GM12878 (cell line): ENCODE measurements around the gene BPIFA1. TPM values are rescaled to one million over a fixed set of nuclear protein-coding genes. Genes with fewer than 3 reads are reported as not detected.

ENCODE experiments used
- ATAC-seq: fragments of 200-7000 bp; cut with Tn5 transposase; 3 replicates; pipeline ENCODE4 v1.9.1; 2020; ENCODE audit warnings: mild to moderate bottlenecking, moderate library complexity
- BruUV-seq: library from RNA; stranded (reverse); fragments of 400-500 nt; replicated peaks from 2 replicates; lab custom pipeline; 2021; lab: Mats Ljungman, UMichigan
- CTCF ChIA-PET: fragments of 300-600 bp; sonication (Branson Sonifier 250); formaldehyde crosslinking; extraction: SDS; loops from one replicate; lab custom pipeline; 2021; ENCODE audit warnings: inconsistent platforms; lab: Yijun Ruan, JAX
- POLR2A ChIA-PET: fragments of 350-600 bp; formaldehyde crosslinking; extraction: SDS; loops from one replicate; lab custom pipeline; 2021; ENCODE audit warnings: inconsistent platforms; lab: Charles Lee
- RAD21 ChIA-PET: fragments of 300-600 bp; sonication (Branson Sonifier 250); formaldehyde crosslinking; loops from one replicate; lab custom pipeline; 2023; ENCODE audit warnings: antibody characterized with exemption; ENCODE audit not compliant: unreplicated experiment; lab: Charles Lee
- SMC1A ChIA-PET: fragments of 300-600 bp; sonication (Branson Sonifier 250); formaldehyde crosslinking; loops from one replicate; lab custom pipeline; 2023; ENCODE audit not compliant: unreplicated experiment, uncharacterized antibody; lab: Charles Lee
- DNase-seq: peaks from one replicate; pipeline ENCODE4 v3.0.0-alpha.2; 2011; ENCODE audit warnings: low read depth, low spot score
- FAIRE-seq: peaks from 3 replicates; lab custom pipeline; 2011; peaks lifted over from hg19 to GRCh38; lab: Jason Lieb, UNC
- H2AFZ ChIP-seq: 2 replicates; pipeline ENCODE4 v1.6.0; 2011; ENCODE audit warnings: low read depth, low read length, control low read depth; ENCODE audit not compliant: control insufficient read depth
- H3K27ac ChIP-seq: 2 replicates; pipeline ENCODE4 v1.5.1; 2011; ENCODE audit warnings: control low read depth; ENCODE audit not compliant: control insufficient read depth, insufficient read depth
- H3K27me3 ChIP-seq, 2 experiments: replicated peaks in 1 of 2; 2 replicates each; pipeline versions ENCODE4 v1.6.0 to v1.6.1; 2011; ENCODE audit warnings: low read length in 1 of 2; ENCODE audit not compliant: control insufficient read depth in 2 of 2, insufficient read depth in 2 of 2
- H3K36me3 ChIP-seq, 2 experiments: 2 replicates each; pipeline ENCODE4 v1.5.1; 2011; ENCODE audit warnings: low read length in 1 of 2; ENCODE audit not compliant: control insufficient read depth in 2 of 2, insufficient read depth in 2 of 2
- H3K4me1 ChIP-seq: 2 replicates; pipeline ENCODE4 v1.6.1; 2011; ENCODE audit warnings: mild to moderate bottlenecking, low read length, moderate library complexity, mixed read lengths; ENCODE audit not compliant: control insufficient read depth, insufficient read depth
- H3K4me2 ChIP-seq: 2 replicates; pipeline ENCODE4 v1.6.0; 2011; ENCODE audit warnings: control low read depth; ENCODE audit not compliant: control insufficient read depth, insufficient read depth
- H3K4me3 ChIP-seq: fragments of 200-600 bp; sonication (generic); 2 replicates; pipeline ENCODE4 v1.5.1; 2016
- H3K79me2 ChIP-seq: 2 replicates; pipeline ENCODE4 v1.6.0; 2011; ENCODE audit warnings: low read length; ENCODE audit not compliant: control insufficient read depth, insufficient read depth
- H3K9ac ChIP-seq: 2 replicates; pipeline ENCODE4 v1.8.0; 2011; ENCODE audit warnings: low read length, control low read depth, mixed read lengths; ENCODE audit not compliant: control insufficient read depth, insufficient read depth
- H3K9me3 ChIP-seq: replicated peaks from 3 replicates; pipeline ENCODE4 v1.5.1; 2011; ENCODE audit warnings: mild to moderate bottlenecking, low read length; ENCODE audit not compliant: control insufficient read depth, insufficient read depth
- H4K20me1 ChIP-seq: 2 replicates; pipeline ENCODE4 v1.6.0; 2011; ENCODE audit not compliant: control insufficient read depth, insufficient read depth
- DPF2 ChIP-seq: fragments of 450-650 bp; IDR thresholded peaks from 2 replicates; pipeline ENCODE4 v1.6.1; 2017; ENCODE audit warnings: mild to moderate bottlenecking
- E2F8 ChIP-seq: fragments of 450-650 bp; IDR thresholded peaks from 2 replicates; pipeline ENCODE4 v1.6.1; 2018; ENCODE audit warnings: mild to moderate bottlenecking, low read depth, moderate library complexity; ENCODE audit not compliant: partially characterized antibody
- GABPA ChIP-seq: IDR thresholded peaks from 2 replicates; pipeline ENCODE4 v1.6.1; 2014; ENCODE audit warnings: antibody characterized with exemption, low read depth, mild to moderate bottlenecking, inconsistent platforms
- KAT2A ChIP-seq: conservative IDR thresholded peaks from 2 replicates; pipeline ENCODE4 v1.6.1; 2011; ENCODE audit warnings: low read depth, low read length; ENCODE audit not compliant: control insufficient read depth
- MYC ChIP-seq: IDR thresholded peaks from 2 replicates; pipeline ENCODE4 v1.6.1; 2011; ENCODE audit warnings: mild to moderate bottlenecking, low read length, moderate library complexity, inconsistent platforms; ENCODE audit not compliant: insufficient read depth, insufficient replicate concordance, insufficient read length, severe bottlenecking
- NFXL1 ChIP-seq: fragments of 450-650 bp; IDR thresholded peaks from 2 replicates; pipeline ENCODE4 v1.6.1; 2017; ENCODE audit warnings: antibody characterized with exemption, mild to moderate bottlenecking, borderline replicate concordance
- PAX8 ChIP-seq: fragments of 450-650 bp; IDR thresholded peaks from 2 replicates; pipeline ENCODE4 v1.6.1; 2017; ENCODE audit warnings: mild to moderate bottlenecking, moderate library complexity
- RUNX3 ChIP-seq: IDR thresholded peaks from 2 replicates; pipeline ENCODE4 v1.6.1; 2012; ENCODE audit warnings: low read length, inconsistent platforms
- SIX5 ChIP-seq: IDR thresholded peaks from 2 replicates; pipeline ENCODE4 v1.6.1; 2011; ENCODE audit warnings: mild to moderate bottlenecking, low read depth, low read length, moderate library complexity; ENCODE audit not compliant: severe bottlenecking
- SREBF1 ChIP-seq: IDR thresholded peaks from 2 replicates; pipeline ENCODE4 v1.6.1; 2012; ENCODE audit warnings: mild to moderate bottlenecking, low read length
- TBL1XR1 ChIP-seq: IDR thresholded peaks from 2 replicates; pipeline ENCODE4 v1.6.1; 2012; ENCODE audit warnings: low read depth, low read length, improper control_type of control experiment
- WGBS: methylation state at CpG from one replicate; pipeline ENCODE4 v1.1.6; 2016; ENCODE audit warnings: low lambda C conversion rate; ENCODE audit not compliant: insufficient replicate concordance, insufficient coverage; ENCODE audit errors: missing lambda C conversion rate; 5-methylcytosine and 5-hydroxymethylcytosine counted together
- in situ Hi-C: fragments of 300-500 bp; cut with MboI; formaldehyde crosslinking; loops from 9 replicates; pipeline ENCODE4 v1.14.3; 2018; ENCODE audit warnings: mixed read lengths
- intact Hi-C: fragments of 100-400 bp; cut with micrococcal nuclease; formaldehyde crosslinking; loops from one replicate; pipeline ENCODE4 v1.14.2; 2022; ENCODE audit not compliant: unreplicated experiment
- polyA plus RNA-seq, 11 experiments: library from polyadenylated mRNA; depleted of rRNA in 4 of 11; unstranded in 6 of 11; stranded (reverse) in 5 of 11; fragments of >200 nt; fragmentation: Nextera tagmentation in 4 of 11; fragmentation: Illumina TruSeq in 1 of 11; extraction: Ambion mirVana in 4 of 11; extraction: Trizol in 1 of 11; gene quantifications; 1 replicate in 1 of 11; 2 replicates in 10 of 11; pipeline versions ENCODE4 v1.2.1 to v1.2.3, GENCODE V29; 2011 to 2016; ENCODE audit warnings: inconsistent platforms in 2 of 11, missing spikeins in 2 of 11, low read depth in 1 of 11
- total RNA-seq, 4 experiments: library from RNA; depleted of rRNA in 3 of 4; stranded (reverse); fragments of >200 nt in 3 of 4; fragmentation: Illumina TruSeq in 1 of 4; extraction: Trizol in 1 of 4; gene quantifications; 2 replicates each; pipeline versions ENCODE4 v1.2.1 to v1.2.3, GENCODE V29; 2013 to 2021
- TF ChIP-seq, protein P1 (sequence below): fragments of 450-650 bp; IDR thresholded peaks from 2 replicates; pipeline ENCODE4 v1.6.1; 2017; ENCODE audit warnings: antibody characterized with exemption, mild to moderate bottlenecking, moderate library complexity
- TF ChIP-seq, protein P2 (sequence below): fragments of 450-650 bp; conservative IDR thresholded peaks from 2 replicates; pipeline ENCODE4 v1.6.1; 2017; ENCODE audit warnings: mild to moderate bottlenecking, moderate library complexity
- TF ChIP-seq, protein P3 (sequence below): fragments of 450-650 bp; IDR thresholded peaks from 2 replicates; pipeline ENCODE4 v1.6.1; 2014; ENCODE audit warnings: mild to moderate bottlenecking

The BPIFA1 gene
- total and polyA plus RNA-seq, 10 of the 15 experiments (the other 5 are each of a cell fraction or from before 2014, with no cell fraction given) = not detected

DNA sequence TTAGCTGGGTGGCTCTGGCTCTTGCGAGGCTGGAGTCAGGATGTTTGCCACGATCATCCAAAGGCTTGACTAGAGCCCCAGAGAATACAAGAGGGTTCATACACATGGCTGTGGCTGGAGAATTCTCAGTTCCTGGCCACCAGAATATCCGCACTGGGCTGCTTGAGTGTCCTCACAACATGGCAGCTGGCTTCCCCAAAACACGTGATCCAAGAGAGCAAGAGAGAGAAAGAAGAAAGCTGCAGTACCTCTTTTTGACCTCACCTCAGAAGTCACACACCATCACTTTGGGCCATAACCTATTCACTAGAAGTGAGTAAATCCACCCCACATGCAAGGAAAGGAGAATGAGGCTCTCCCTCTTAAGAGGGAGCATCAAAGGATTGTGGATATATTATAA is 25.7 kb downstream of the BPIFA1 start:
- FAIRE-seq (no peak), DNase-seq (no peak), ATAC-seq (no peak)
- no peak overlapping the region for H3K9ac ChIP-seq
- intact Hi-C loops = no loop called here
- TF ChIP-seq KAT2A (no peak), TBL1XR1 (no peak), NFXL1 (no peak), SIX5 (no peak), RUNX3 (no peak), DPF2 (no peak), GABPA (no peak), E2F8 (no peak), SREBF1 (no peak), MYC (no peak), PAX8 (no peak)
- TF ChIP-seq, protein P1, sequence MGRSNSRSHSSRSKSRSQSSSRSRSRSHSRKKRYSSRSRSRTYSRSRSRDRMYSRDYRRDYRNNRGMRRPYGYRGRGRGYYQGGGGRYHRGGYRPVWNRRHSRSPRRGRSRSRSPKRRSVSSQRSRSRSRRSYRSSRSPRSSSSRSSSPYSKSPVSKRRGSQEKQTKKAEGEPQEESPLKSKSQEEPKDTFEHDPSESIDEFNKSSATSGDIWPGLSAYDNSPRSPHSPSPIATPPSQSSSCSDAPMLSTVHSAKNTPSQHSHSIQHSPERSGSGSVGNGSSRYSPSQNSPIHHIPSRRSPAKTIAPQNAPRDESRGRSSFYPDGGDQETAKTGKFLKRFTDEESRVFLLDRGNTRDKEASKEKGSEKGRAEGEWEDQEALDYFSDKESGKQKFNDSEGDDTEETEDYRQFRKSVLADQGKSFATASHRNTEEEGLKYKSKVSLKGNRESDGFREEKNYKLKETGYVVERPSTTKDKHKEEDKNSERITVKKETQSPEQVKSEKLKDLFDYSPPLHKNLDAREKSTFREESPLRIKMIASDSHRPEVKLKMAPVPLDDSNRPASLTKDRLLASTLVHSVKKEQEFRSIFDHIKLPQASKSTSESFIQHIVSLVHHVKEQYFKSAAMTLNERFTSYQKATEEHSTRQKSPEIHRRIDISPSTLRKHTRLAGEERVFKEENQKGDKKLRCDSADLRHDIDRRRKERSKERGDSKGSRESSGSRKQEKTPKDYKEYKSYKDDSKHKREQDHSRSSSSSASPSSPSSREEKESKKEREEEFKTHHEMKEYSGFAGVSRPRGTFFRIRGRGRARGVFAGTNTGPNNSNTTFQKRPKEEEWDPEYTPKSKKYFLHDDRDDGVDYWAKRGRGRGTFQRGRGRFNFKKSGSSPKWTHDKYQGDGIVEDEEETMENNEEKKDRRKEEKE = no peak
- TF ChIP-seq, protein P2, sequence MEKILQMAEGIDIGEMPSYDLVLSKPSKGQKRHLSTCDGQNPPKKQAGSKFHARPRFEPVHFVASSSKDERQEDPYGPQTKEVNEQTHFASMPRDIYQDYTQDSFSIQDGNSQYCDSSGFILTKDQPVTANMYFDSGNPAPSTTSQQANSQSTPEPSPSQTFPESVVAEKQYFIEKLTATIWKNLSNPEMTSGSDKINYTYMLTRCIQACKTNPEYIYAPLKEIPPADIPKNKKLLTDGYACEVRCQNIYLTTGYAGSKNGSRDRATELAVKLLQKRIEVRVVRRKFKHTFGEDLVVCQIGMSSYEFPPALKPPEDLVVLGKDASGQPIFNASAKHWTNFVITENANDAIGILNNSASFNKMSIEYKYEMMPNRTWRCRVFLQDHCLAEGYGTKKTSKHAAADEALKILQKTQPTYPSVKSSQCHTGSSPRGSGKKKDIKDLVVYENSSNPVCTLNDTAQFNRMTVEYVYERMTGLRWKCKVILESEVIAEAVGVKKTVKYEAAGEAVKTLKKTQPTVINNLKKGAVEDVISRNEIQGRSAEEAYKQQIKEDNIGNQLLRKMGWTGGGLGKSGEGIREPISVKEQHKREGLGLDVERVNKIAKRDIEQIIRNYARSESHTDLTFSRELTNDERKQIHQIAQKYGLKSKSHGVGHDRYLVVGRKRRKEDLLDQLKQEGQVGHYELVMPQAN = no peak
- TF ChIP-seq, protein P3, sequence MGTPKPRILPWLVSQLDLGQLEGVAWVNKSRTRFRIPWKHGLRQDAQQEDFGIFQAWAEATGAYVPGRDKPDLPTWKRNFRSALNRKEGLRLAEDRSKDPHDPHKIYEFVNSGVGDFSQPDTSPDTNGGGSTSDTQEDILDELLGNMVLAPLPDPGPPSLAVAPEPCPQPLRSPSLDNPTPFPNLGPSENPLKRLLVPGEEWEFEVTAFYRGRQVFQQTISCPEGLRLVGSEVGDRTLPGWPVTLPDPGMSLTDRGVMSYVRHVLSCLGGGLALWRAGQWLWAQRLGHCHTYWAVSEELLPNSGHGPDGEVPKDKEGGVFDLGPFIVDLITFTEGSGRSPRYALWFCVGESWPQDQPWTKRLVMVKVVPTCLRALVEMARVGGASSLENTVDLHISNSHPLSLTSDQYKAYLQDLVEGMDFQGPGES = no peak
- no peaks in the 10 kb centered on the region for H4K20me1 ChIP-seq
- ChIA-PET RAD21 (no interaction called here), POLR2A (no interaction called here), SMC1A (no interaction called here), CTCF (no interaction called here)
- no peak overlapping the region for H2AFZ ChIP-seq
- H3K4me3 ChIP-seq = no peak overlapping the region
- H3K36me3 ChIP-seq = no peaks in the 10 kb centered on the region
- no peak overlapping the region for H3K27ac ChIP-seq
- H3K79me2 ChIP-seq = no peaks in the 10 kb centered on the region
- in situ Hi-C loops = no loop called here
- 44% methylated on average over 4 of the region's 4 CpGs for WGBS
- H3K4me2 ChIP-seq = no peak overlapping the region
- H3K27me3 ChIP-seq = no peaks in the 10 kb centered on the region
- no TSS peak for BruUV-seq
- H3K4me1 ChIP-seq = no peaks in the 10 kb centered on the region
- no peaks in the 10 kb centered on the region; the same call in 2 of the 3 replicates for H3K9me3 ChIP-seq
